ENCODE measurements around the gene GSK3B.
"Not testable (repeated sequence)": the region's sequence is repeated elsewhere in the genome, so short reads cannot be mapped to it uniquely, and the experiment has no call there.

The GSK3B gene

GRCh38 chr3:119927190-119927589, 167.1 kb downstream of the GSK3B start:
- no peak for DNase-seq

- no peak for DNase-seq
Observed at GRCh38 chr3:119924111-119925094, 169.8 kb downstream of the GSK3B start.

GRCh38 chr3:119918992-119919933, 175.0 kb downstream of the GSK3B start:
- DNase-seq = no peak

GRCh38 chr3:119913021-119913420, 181.2 kb downstream of the GSK3B start:
- DNase-seq = peak; percentile 75

GRCh38 chr3:119912220-119912619, 182.0 kb downstream of the GSK3B start:
- peak; percentile 21 for DNase-seq

- no peak for DNase-seq
Observed at GRCh38 chr3:119911748-119912147, 182.5 kb downstream of the GSK3B start.

- DNase-seq = no peak
Observed at GRCh38 chr3:119902061-119902460, 192.2 kb downstream of the GSK3B start.

- DNase-seq = no peak
Observed at GRCh38 chr3:119901148-119901547, 193.1 kb downstream of the GSK3B start.

- no peak for DNase-seq
Observed at GRCh38 chr3:119899192-119899511, 195.1 kb downstream of the GSK3B start.

GRCh38 chr3:119898478-119899191, 195.6 kb downstream of the GSK3B start:
- DNase-seq = peak; percentile 25

GRCh38 chr3:119894195-119894594, 200.1 kb downstream of the GSK3B start:
- DNase-seq = no peak

GRCh38 chr3:119893769-119894168, 200.5 kb downstream of the GSK3B start:
- DNase-seq = no peak

- DNase-seq = peak; percentile 71
Observed at GRCh38 chr3:119891944-119892721, 202.1 kb downstream of the GSK3B start.

GRCh38 chr3:119888681-119889080, 205.6 kb downstream of the GSK3B start:
- not testable (repeated sequence) for DNase-seq

GRCh38 chr3:119885746-119886530, 208.3 kb downstream of the GSK3B start:
- peak; percentile 39 for DNase-seq

GRCh38 chr3:119884161-119884557, 210.1 kb downstream of the GSK3B start:
- no peak for DNase-seq

GRCh38 chr3:119883461-119884160, 210.6 kb downstream of the GSK3B start:
- no peak for DNase-seq

- no peak for DNase-seq
Observed at GRCh38 chr3:119880966-119881365, 213.3 kb downstream of the GSK3B start.

- DNase-seq = no peak
Observed at GRCh38 chr3:119873646-119874045, 220.6 kb downstream of the GSK3B start.

- DNase-seq = no peak
Observed at GRCh38 chr3:119872773-119873172, 221.5 kb downstream of the GSK3B start.

- no peak for DNase-seq
Observed at GRCh38 chr3:119871571-119871970, 222.7 kb downstream of the GSK3B start.

Data from fibroblast of skin of right quadriceps (primary cell).